Lower leg skin (tissue), 4 donors: ENCODE measurements around the gene ATP13A3. TPM values are rescaled to one million over a fixed set of nuclear protein-coding genes. Genes with fewer than 3 reads are reported as not detected.

Experiments used
- DNase-seq, 2 donors: peaks; one replicate each; pipeline ENCODE4 v3.0.0-alpha.2; 2019; ENCODE audit warnings: low spot score in 2 of 2
- H3K4me3 ChIP-seq: fragments of 200-600 bp; sonication (generic); 2 replicates; pipeline ENCODE4 v1.5.1; 2017; ENCODE audit warnings: mild to moderate bottlenecking, low read depth; ENCODE audit not compliant: poor library complexity, severe bottlenecking
- CTCF ChIP-seq, 3 donors: fragments of 450-650 bp; IDR thresholded peaks; one replicate each; pipeline ENCODE4 v1.5.1; 2016; ENCODE audit warnings: antibody characterized with exemption in 3 of 3, mild to moderate bottlenecking in 3 of 3, moderate library complexity in 2 of 3
- POLR2A ChIP-seq, 2 donors: fragments of 450-650 bp; IDR thresholded peaks; one replicate each; pipeline ENCODE4 v1.6.1; 2016 to 2017; ENCODE audit warnings: antibody characterized with exemption in 2 of 2, mild to moderate bottlenecking in 1 of 2, moderate library complexity in 1 of 2
- WGBS, 2 donors: methylation state at CpG; one replicate each; pipeline ENCODE4 v1.1.5; 2018; 5-methylcytosine and 5-hydroxymethylcytosine counted together
- intact Hi-C: fragments of 100-400 bp; cut with DNase I; formaldehyde crosslinking; loops from one replicate; pipeline ENCODE4 v1.15.0; 2023; ENCODE audit warnings: low total_unique reads
- total RNA-seq, 4 donors: library from RNA; depleted of rRNA; stranded (reverse); fragments of >200 nt; gene quantifications; one replicate each; pipeline ENCODE4 v1.1.0, GENCODE V29; 2016

ATP13A3 gene
- total RNA-seq, 4 donors from 2014 or later, result 35.0 to 40.6 (median 38.2) TPM

DNA sequence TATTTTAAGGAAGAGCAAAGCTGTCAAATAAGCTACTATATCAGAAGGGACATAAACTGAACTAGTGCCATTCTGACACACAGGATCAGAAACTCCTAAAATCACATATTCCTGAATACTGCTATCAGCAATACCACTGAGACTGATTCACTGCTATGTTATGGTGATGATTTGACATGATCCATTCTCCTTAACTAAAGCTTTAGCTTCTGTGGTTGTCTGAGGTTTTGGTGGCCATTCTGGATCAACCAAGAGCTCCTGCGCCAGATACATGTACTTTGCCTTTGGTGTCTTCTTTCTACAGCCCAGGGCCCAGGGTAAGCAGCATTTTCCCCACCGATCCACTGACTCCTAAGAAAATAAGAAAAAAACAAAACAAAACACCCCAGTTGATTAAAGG is 81.0 kb downstream of the ATP13A3 start:
- DNase-seq, result no peak
- intact Hi-C loops, result no loop called here
- 93 to 97% methylated on average over 2 of the region's 2 CpGs for WGBS, 2 donors
- TF ChIP-seq POLR2A (IDR thresholded peaks at IDR 0.05) (no peak), CTCF (IDR thresholded peaks at IDR 0.05) (no peak)
- H3K4me3 ChIP-seq, result no peak overlapping the region

GRCh38 chr3:194404365-194405140 is 82.2 kb downstream of the ATP13A3 start:
- H3K4me3 ChIP-seq, result no peak overlapping the region
- intact Hi-C loops, result no loop called here
- WGBS, 2 donors, result 40 to 44% methylated on average over 10 of the region's 10 CpGs
- no peak for DNase-seq
- TF ChIP-seq CTCF (IDR thresholded peaks at IDR 0.05) (no peak), POLR2A (IDR thresholded peaks at IDR 0.05) (no peak)

GRCh38 chr3:194401868-194402329 is 84.9 kb downstream of the ATP13A3 start:
- no peak for TF ChIP-seq POLR2A (IDR thresholded peaks at IDR 0.05)
- intact Hi-C loops, result no loop called here
- WGBS, 2 donors, result 77 to 79% methylated on average over 8 of the region's 8 CpGs
- DNase-seq, result no peak
- H3K4me3 ChIP-seq, result no peak overlapping the region

DNA sequence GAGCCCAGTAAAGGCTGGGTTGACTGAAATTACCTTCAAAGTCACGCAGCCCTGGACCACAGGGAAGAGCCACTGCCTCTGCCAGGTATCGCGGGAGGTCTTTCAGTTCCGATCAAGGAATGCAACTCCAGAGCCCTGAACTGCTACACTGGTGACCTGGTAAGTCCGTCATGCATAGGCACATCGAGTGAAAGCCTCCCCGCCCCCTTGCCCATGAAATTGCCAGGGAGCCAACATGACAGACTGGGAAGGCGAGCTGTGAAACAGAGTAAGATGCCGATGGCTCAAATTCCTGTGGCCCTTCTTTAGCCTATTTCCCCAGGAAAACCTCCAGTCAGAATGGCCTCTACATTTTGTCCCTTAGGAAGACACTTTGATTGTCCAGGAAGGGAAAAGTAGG is 85.5 kb downstream of the ATP13A3 start:
- TF ChIP-seq CTCF (IDR thresholded peaks at IDR 0.05) (no peak), POLR2A (IDR thresholded peaks at IDR 0.05) (no peak)
- intact Hi-C loops, result no loop called here
- DNase-seq, result no peak
- WGBS, 2 donors, result 89 to 90% methylated on average over 9 of the region's 9 CpGs
- H3K4me3 ChIP-seq, result no peak overlapping the region

DNA sequence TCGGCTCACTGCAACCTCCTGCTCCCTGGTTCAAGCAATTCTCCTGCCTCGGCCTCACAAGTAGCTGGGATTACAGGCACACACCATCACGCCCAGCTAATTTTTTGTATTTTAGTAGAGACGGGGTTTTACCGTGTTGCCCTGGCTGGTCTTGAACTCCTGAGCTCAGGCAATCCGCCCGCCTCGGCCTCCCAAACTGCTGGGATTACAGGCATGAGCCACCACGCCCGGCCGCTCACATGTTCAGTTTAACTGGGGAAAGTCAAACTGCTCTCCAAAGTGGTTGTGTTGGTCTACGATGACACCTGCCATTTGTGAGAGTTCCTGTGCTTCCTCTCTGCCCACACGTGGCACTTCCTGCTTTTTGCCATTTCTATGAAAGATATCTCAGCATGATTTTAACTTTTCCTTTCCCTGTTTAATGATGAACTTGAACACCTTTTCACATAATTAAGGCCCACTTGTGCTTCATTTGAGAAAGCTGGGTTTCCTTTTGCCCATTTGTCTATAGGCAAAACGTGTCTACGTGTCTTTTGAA is 86.9 kb downstream of the ATP13A3 start:
- intact Hi-C loops, result loop anchor here (5.0 kb wide), 1 partner anchor 63 kb away; no protein-coding TSS in a partner anchor
- no peak for DNase-seq
- WGBS, 2 donors, result 86 to 93% methylated on average over 15 of the region's 15 CpGs

More for the DNA sequence above, 86.9 kb downstream of the ATP13A3 start:
- no peak for TF ChIP-seq POLR2A (IDR thresholded peaks at IDR 0.05)
- TF ChIP-seq CTCF (IDR thresholded peaks at IDR 0.05), result no peak
- no peak overlapping the region for H3K4me3 ChIP-seq
